Activated T-helper 9 cell treated with anti-CD3 and anti-CD28 coated beads, Interleukin-2, amount 50 U/mL, for 16 hours (primary cell): ENCODE results near the gene LRRC74A.

Experiments
- DNase-seq: peaks from one replicate; pipeline ENCODE4 v3.0.0-alpha.2; 2020; ENCODE audit warnings: low read depth

Gene LRRC74A

DNA sequence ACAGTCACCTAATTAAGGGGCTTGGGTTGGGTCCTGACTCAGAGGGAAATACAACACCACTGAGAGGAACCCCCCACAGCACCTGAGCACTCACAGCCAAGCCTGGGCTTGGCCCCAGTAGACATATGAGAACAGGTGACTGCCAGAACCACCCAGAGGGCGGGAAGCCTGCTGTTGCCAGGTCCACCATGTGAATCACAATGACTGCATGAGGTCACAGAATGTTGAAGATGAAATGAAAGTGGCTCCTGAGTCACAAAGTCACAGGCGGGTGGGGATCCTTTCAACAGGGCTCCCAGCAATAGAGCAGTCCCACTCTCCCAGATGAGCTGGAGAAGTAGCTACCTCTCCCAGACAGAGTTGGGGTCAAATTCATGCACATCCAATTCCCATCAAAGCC, at the start of gene LRRC74A:
TSS of gene LRRC74A (plus strand) at position 287 of the 400 bp plus-strand sequence. CDS start 290 bp downstream, outside the sequence.
- DNase-seq: no peak

DNA sequence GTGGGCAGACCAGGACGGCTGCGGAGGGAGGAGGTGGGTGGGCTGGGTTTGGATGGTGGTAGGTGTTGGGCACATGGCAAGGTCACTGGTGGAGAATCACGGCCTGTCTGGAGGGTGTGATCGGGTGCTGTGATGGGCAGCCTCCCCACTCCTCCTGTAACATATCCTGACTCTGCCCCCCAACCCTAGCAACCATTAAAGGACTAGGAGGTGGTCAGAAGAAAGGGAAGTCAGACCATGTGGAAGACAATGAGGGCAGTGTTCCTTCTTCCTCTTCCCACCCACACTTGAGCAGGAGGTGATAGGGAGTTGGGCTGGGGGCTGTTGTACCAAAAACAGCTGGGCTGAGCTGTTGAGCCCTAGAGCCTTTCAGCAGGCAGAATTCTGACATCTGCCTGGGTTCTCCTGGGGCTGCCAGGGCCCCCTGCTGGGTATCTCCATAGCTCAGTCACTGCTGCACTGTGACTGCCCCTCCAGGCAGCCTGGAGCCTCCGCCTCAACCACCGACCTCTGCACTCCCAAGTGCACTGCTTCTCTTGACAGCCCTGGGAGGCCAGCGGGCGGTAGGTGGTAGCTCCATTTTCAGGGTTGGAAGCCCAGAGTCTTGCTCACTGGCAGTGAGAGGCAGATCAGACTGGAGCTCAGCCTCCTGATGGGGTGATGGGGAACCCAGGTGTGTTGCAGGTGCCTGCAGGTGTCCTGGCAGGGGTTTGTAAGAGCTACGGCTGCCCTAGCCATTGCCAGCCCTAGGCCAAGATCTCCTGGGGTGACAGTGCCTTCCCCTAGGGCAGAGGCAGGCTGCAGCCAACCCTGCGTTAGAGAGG, 49.6 kb upstream of the LRRC74A start:
- no peak for DNase-seq

DNA sequence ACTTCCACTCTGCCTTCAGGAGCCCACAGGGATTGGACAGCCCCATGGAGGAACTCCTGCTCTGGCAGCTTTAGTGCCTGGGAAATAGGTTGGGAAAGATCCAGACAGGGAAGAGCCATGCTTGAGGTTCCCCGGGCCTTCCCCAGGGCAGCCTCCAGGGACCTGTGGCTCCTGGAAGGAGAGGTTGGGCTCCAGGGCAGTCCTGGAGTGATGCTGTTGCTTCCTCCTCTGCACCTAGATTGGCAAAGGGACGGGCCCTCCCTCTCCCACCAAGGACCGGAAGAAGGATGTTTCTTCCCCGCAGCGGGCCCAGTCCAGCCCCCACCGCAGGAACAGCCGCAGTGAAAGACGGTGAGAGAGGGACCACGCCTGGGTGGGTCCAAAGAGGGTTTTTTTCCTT, 48.5 kb upstream of the LRRC74A start:
- no peak for DNase-seq

DNA sequence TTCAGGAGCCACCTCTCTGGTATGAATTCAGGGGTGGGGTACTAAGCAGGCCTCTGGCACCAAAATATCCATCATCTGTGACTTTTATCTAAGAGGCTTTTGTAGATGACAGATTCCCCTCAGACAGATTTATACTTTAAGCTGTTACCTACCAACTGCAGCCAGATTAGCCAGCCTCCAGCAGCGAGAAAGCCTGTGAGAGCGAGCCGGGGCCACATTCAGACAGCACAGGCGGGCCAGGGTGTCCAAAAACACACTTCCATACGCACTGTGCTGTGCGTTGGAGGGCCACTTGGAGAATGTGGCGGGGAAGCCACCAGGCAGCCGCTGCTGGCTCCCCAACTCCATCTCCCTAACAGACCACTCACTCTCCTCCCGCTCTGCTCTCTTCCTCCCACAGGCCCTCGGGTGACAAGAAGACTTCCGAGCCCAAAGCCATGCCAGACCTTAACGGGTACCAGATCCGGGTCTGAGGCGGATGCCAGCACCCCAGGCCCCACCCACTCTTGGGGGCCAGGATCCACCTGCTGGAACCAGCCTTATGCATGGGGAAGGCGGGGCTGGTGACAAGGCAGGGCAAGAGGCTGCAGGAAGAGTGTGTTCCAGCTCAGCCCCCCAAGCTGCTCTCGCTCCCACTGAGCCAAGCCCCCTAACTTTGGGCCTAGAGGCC, 47.5 kb upstream of the LRRC74A start:
- no peak for DNase-seq

- no peak for DNase-seq
Observed at GRCh38 chr14:76779221-76780057, 46.8 kb upstream of the LRRC74A start.

DNA sequence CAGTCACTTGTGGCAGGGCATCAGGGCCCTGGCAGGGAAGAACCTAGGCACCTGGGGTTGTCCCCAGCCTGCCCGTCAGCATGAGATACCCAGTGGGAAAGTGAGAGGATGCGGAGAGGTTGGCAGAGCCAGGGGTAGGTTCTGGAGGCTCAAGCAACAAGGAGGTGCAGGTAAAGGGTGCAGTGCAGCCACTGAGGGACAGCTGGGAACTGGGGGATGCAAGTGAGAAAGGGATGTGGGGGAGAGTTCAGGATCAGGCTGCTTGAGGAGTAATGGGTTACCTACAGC, 46.2 kb upstream of the LRRC74A start:
- DNase-seq: no peak

DNA sequence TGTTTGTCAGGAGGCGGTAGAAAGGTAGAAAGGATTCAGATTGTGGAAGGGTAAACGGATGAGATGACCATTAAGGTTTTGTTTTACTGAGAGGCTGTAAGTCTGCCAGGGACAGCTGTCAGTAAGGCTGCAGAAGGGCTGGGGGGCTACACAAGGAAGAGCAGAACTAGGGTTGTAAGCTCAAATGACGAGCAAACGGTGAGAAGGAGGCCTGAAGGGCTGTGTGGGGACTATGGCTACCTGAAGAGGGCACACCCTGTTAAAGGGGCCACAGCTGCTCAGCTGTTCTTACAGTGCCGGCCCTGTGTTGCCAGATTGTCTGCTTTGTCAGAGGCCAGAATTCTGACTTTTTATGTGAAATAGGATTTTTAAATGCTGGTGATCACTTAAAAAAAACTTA, 45.8 kb upstream of the LRRC74A start:
- no peak for DNase-seq

- no peak for DNase-seq
Observed at GRCh38 chr14:76780875-76781647, 45.1 kb upstream of the LRRC74A start.

DNA sequence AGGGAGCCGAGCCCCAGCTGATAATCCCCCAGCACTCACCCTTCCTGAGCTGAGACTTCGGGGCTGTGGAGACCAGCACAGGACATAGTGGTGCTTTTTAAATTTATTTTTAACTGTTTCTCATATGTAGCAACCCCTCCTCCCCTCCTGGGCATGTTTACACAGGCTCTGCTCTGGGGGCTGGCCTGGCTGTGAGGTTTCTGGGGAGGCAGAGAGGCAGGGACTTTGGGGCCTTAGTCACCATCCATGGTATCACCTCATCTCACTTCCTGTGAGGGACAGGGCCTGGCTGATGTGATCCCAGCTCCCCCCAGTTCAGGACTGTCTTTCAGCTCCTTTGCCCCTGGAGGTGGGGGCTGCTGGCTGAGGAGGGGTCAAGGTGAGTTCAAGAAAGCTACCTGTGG, 44.6 kb upstream of the LRRC74A start:
- no peak for DNase-seq

DNA sequence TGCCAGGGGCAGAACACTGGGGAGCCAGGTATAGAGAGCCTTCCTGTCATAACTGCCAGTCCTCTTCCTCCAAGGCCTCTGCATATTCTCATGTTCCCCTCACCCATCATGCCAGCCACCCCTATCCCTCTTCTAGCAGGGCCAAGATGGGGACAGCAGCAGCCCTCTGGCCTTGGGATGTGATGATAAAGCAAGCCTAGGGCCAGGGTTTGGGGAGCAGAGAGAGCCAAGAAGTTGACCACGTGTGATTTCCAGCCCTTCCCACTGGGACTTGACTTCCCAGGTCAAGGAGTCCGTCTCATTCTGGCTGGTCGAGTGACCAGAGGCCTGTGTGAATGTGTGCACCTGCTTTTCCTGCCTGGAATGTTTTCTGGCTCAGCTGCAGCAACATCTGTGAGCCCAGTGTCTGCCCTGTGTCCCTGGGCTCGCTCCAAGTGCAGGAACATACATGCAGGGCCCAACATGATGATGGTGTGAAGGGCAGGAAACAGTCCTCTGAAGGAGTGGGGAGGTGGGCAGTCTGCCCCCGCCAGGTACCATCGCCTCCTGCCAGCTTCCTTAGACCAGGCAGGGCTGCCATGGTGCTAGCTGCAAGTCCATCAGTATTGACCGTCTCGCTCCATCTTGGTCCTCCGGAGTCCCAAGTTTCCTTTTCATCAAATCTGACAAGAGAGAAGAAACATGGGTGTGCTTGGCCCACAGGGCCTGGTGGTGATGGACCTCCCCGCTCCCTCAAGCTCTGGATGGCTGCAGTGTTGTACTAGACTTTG, 43.9 kb upstream of the LRRC74A start:
- no peak for DNase-seq

DNA sequence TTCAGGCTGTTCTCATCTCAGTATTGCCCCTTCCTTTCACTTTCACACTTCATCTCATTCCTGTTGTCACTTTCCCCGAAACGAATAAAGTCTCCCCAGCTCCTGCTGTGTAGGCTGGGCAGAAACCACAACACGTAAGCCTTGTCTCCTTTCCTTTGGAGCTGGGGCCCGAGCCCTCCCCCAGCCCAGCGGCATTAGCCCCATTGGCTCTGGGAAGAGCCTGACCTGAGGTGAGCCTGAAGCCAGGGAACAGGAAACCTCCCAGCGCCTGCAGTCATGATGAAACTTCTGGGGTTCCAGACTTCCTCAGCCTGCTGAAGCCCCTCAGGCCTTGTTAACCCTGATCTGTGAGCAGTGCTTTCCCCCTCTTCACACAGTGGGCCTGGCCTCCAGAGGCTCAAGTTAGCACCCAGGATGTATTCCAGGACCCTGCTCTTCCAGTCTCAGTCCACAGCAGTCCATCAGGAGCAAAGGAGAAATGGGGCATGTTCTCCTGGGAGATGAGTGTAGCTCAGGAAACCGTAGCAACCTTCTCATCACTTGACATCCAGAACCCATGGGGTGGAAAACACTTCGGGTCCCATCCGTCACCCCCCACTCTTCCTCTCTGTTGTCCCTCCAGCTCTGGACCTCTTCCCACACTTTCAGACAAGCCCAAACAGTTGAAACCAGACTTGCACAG, 43.2 kb upstream of the LRRC74A start:
- no peak for DNase-seq

GRCh38 chr14:76784266-76784874, 41.8 kb upstream of the LRRC74A start:
- no peak for DNase-seq

- DNase-seq: peak; percentile 46
Observed at GRCh38 chr14:76784881-76785280, 41.3 kb upstream of the LRRC74A start.

DNA sequence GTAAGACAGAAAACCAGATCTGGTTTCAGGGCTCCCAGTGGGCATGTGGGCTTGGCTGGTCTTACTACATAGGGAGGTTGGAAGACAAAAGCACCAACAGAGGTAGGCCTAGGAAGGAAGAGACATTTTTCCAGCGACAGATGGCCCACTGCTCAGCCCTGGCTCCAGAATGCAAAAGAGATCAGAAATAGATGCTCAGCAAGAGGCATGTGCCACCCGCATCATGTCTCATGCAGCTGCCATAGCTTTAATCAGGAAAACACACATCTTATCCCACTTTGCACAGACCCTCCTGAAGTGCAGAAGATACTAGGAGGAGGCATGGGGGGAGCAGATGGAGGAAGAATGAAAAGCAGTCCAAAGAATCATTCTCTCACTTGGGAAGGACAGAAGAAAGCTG, 39.6 kb upstream of the LRRC74A start:
- DNase-seq: no peak

- DNase-seq: no peak
Observed at GRCh38 chr14:76792422-76792821, 33.8 kb upstream of the LRRC74A start.

GRCh38 chr14:76793324-76793723, 32.9 kb upstream of the LRRC74A start:
- no peak for DNase-seq

GRCh38 chr14:76793956-76794355, 32.3 kb upstream of the LRRC74A start:
- DNase-seq: no peak

DNA sequence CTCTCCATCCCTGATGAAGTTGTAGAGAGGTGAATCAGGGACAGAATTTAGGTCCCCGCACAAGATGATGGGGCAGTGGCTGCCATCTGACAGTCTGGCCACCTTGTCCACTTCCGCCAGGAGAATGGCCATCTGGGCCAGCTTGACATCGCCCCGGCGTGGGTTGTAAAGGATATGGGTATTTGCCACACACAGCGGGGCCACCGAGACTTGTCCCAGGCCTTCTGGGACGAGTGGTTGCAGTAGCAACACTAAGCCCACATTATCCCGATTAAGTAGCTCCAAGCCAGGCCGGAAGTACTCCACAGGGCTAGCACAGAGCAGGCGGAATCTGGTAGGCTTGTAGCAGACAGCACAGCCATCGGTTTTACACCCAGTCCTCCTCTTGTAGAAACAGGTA, 19.8 kb upstream of the LRRC74A start:
- no peak for DNase-seq

DNA sequence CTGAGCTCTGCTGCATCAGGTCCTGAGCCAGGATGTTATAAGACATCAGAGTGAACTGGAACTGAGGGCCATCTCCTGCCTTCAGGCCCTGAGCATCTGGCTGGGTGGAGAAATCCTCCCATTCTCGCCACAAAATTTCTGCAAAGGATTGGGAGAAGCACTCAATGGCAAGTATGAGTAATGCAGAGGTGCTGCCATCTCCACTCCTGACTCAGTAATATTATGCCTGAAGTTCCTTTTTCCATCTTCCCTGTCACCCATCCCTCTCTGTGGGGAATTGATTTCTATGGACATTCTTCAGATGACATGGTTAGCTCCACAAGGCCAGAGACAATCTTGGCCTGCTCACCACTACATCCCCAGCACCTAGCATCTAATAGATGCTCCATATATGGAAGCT, 18.2 kb upstream of the LRRC74A start:
- no peak for DNase-seq

- DNase-seq: no peak
Observed at GRCh38 chr14:76808990-76809389, 17.2 kb upstream of the LRRC74A start.
